Osteoblast (primary cell): ENCODE data around the gene SLF1. TPM values are rescaled to one million over a fixed set of nuclear protein-coding genes. Genes with fewer than 3 reads are reported as not detected.

Experiments used
- DNase-seq: peaks from one replicate; pipeline ENCODE4 v3.0.0; 2011; ENCODE audit warnings: low spot score, mixed read lengths; ENCODE audit not compliant: insufficient read length; ENCODE audit errors: missing footprints
- H2AFZ ChIP-seq: 2 replicates; pipeline ENCODE4 v1.6.0; 2011; ENCODE audit warnings: mild to moderate bottlenecking, low read length
- H3K27ac ChIP-seq: 2 replicates; pipeline ENCODE4 v1.5.1; 2011; ENCODE audit warnings: mild to moderate bottlenecking, low read depth, low read length, moderate library complexity
- H3K27me3 ChIP-seq: 2 replicates; pipeline ENCODE4 v1.6.0; 2012; ENCODE audit warnings: mild to moderate bottlenecking, control low read depth, inconsistent platforms, low read length, moderate library complexity; ENCODE audit not compliant: insufficient read depth
- H3K36me3 ChIP-seq: 2 replicates; pipeline ENCODE4 v1.5.1; 2011; ENCODE audit warnings: mild to moderate bottlenecking, low read length, control low read depth, moderate library complexity; ENCODE audit not compliant: insufficient read depth
- H3K4me1 ChIP-seq: 2 replicates; pipeline ENCODE4 v1.5.1; 2011; ENCODE audit warnings: mild to moderate bottlenecking, low read length, control low read depth, moderate library complexity; ENCODE audit not compliant: insufficient read depth
- H3K4me2 ChIP-seq: 2 replicates; pipeline ENCODE4 v1.6.0; 2011; ENCODE audit warnings: mild to moderate bottlenecking, low read length; ENCODE audit not compliant: insufficient read depth
- H3K4me3 ChIP-seq: fragments of 200-600 bp; sonication (generic); 3 replicates; pipeline ENCODE4 v1.5.1; 2012; ENCODE audit warnings: mild to moderate bottlenecking, low read length, inconsistent platforms; ENCODE audit not compliant: insufficient read depth
- H3K79me2 ChIP-seq: 2 replicates; pipeline ENCODE4 v1.6.0; 2012; ENCODE audit warnings: mild to moderate bottlenecking, low read length, control low read depth, inconsistent platforms; ENCODE audit not compliant: insufficient read depth
- H3K9me3 ChIP-seq: 2 replicates; pipeline ENCODE4 v1.5.1; 2011; ENCODE audit warnings: low read depth, low read length, control low read depth
- H4K20me1 ChIP-seq: 2 replicates; pipeline ENCODE4 v1.6.0; 2012; ENCODE audit warnings: mild to moderate bottlenecking, low read length, control low read depth; ENCODE audit not compliant: insufficient read depth
- CTCF ChIP-seq: IDR thresholded peaks from 2 replicates; pipeline ENCODE4 v1.5.1; 2011; ENCODE audit warnings: mild to moderate bottlenecking, low read depth, low read length, moderate library complexity; ENCODE audit errors: extremely low read depth
- total RNA-seq: library from RNA; depleted of rRNA; stranded (reverse); fragments of >200 nt; gene quantifications from 2 replicates; pipeline ENCODE4 v1.2.3, GENCODE V29; 2012

The SLF1 gene
- total RNA-seq, 1 donor, result 4.7 TPM

GRCh38 chr5:94691949-94692348 is 73.5 kb downstream of the SLF1 start:
- DNase-seq, result no peak

GRCh38 chr5:94692581-94692980 is 74.1 kb downstream of the SLF1 start:
- Histone ChIP-seq H3K27ac (no peak overlapping the region), H3K9me3 (no peaks in the 10 kb centered on the region), H3K4me2 (no peak overlapping the region), H3K4me1 (peaks cover 20% of the 10 kb centered on the region), H2AFZ (no peak overlapping the region), H3K36me3 (no peaks in the 10 kb centered on the region), H4K20me1 (no peaks in the 10 kb centered on the region), H3K4me3 (no peak overlapping the region), H3K79me2 (no peaks in the 10 kb centered on the region), H3K27me3 (no peaks in the 10 kb centered on the region)
- no peak for DNase-seq
- no peak for TF ChIP-seq CTCF

More at GRCh38 chr5:94691949-94692348, 73.5 kb downstream of the SLF1 start:
- Histone ChIP-seq H4K20me1 (no peaks in the 10 kb centered on the region), H3K4me3 (no peak overlapping the region), H3K4me2 (no peak overlapping the region), H3K27me3 (no peaks in the 10 kb centered on the region), H3K27ac (no peak overlapping the region), H3K9me3 (no peaks in the 10 kb centered on the region), H3K4me1 (peaks cover 20% of the 10 kb centered on the region), H3K79me2 (no peaks in the 10 kb centered on the region), H3K36me3 (no peaks in the 10 kb centered on the region), H2AFZ (no peak overlapping the region)
- no peak for TF ChIP-seq CTCF

- no peaks in the 10 kb centered on the region for H3K79me2 ChIP-seq
- H3K36me3 ChIP-seq, result no peaks in the 10 kb centered on the region
- H3K4me3 ChIP-seq, result no peak overlapping the region
- H3K4me2 ChIP-seq, result peak overlapping the region; percentile 37
- peaks cover 20% of the 10 kb centered on the region for H3K4me1 ChIP-seq
- H4K20me1 ChIP-seq, result no peaks in the 10 kb centered on the region
- no peaks in the 10 kb centered on the region for H3K27me3 ChIP-seq
- no peak overlapping the region for H2AFZ ChIP-seq
- H3K9me3 ChIP-seq, result no peaks in the 10 kb centered on the region
- DNase-seq, result peak; percentile 73
- no peak overlapping the region for H3K27ac ChIP-seq
- peak; percentile 45 for TF ChIP-seq CTCF
Measured at GRCh38 chr5:94693043-94693822, 74.8 kb downstream of the SLF1 start.

GRCh38 chr5:94693845-94694370 is 75.4 kb downstream of the SLF1 start:
- Histone ChIP-seq H4K20me1 (no peaks in the 10 kb centered on the region), H3K4me2 (no peak overlapping the region)
- TF ChIP-seq CTCF, result no peak

More at GRCh38 chr5:94693845-94694370, 75.4 kb downstream of the SLF1 start:
- Histone ChIP-seq H2AFZ (no peak overlapping the region), H3K4me3 (no peak overlapping the region), H3K9me3 (no peaks in the 10 kb centered on the region), H3K27me3 (no peaks in the 10 kb centered on the region), H3K27ac (no peak overlapping the region), H3K4me1 (peaks cover 20% of the 10 kb centered on the region), H3K79me2 (no peaks in the 10 kb centered on the region), H3K36me3 (no peaks in the 10 kb centered on the region)
- no peak for DNase-seq
